NCI-H524 treated with DMSO at 0.1 percent for 48 hours (cell line): ENCODE results near the gene POLH.
A peak's percentile ranks its signal among the peaks of the same experiment; 100 is the strongest.

Source experiments
- DNase-seq: peaks from one replicate; lab custom pipeline; 2025; lab: John Stamatoyannopoulos, UW

The POLH gene

GRCh38 chr6:43606019-43606418, 30.0 kb downstream of the POLH start:
- no peak for DNase-seq

- DNase-seq, result peak; percentile 4
Observed at GRCh38 chr6:43608310-43608763, 32.4 kb downstream of the POLH start.

GRCh38 chr6:43608807-43609206, 32.8 kb downstream of the POLH start:
- DNase-seq, result no peak

- DNase-seq, result no peak
Observed at GRCh38 chr6:43609402-43609801, 33.4 kb downstream of the POLH start.

GRCh38 chr6:43610431-43610830, 34.4 kb downstream of the POLH start:
- no peak for DNase-seq

GRCh38 chr6:43613721-43614395, 37.9 kb downstream of the POLH start:
- DNase-seq, result no peak

GRCh38 chr6:43614396-43614730, 38.4 kb downstream of the POLH start:
- no peak for DNase-seq

- no peak for DNase-seq
Observed at GRCh38 chr6:43616725-43617472, 40.9 kb downstream of the POLH start.

GRCh38 chr6:43621078-43621835, 45.3 kb downstream of the POLH start:
- no peak for DNase-seq

GRCh38 chr6:43621836-43622180, 45.8 kb downstream of the POLH start:
- DNase-seq, result no peak

- DNase-seq, result no peak
Observed at GRCh38 chr6:43622541-43622940, 46.6 kb downstream of the POLH start.

- no peak for DNase-seq
Observed at GRCh38 chr6:43623880-43624785, 48.1 kb downstream of the POLH start.

GRCh38 chr6:43624786-43625288, 48.9 kb downstream of the POLH start:
- no peak for DNase-seq

GRCh38 chr6:43625393-43625992, 49.5 kb downstream of the POLH start:
- no peak for DNase-seq

- no peak for DNase-seq
Observed at GRCh38 chr6:43627008-43627825, 51.2 kb downstream of the POLH start.

GRCh38 chr6:43628393-43629103, 52.6 kb downstream of the POLH start:
- peak; percentile 22 for DNase-seq

GRCh38 chr6:43629104-43629504, 53.1 kb downstream of the POLH start, which contains the start of gene GTPBP2:
Gene GTPBP2, minus strand, starts transcription at chr6:43629264. Its CDS starts 102 bp downstream, at chr6:43629162.
- DNase-seq, result peak; percentile 93

GRCh38 chr6:43629505-43630300, 53.7 kb downstream of the POLH start:
- DNase-seq, result peak; percentile 96
